Neural cell (in vitro differentiated cells): ENCODE data around the gene E2F4. TPM values are rescaled to one million over a fixed set of nuclear protein-coding genes. Genes with fewer than 3 reads are reported as not detected.
A peak's percentile ranks its signal among the peaks of the same experiment; 100 is the strongest.

Source experiments
- H2AFZ ChIP-seq: fragments of 200-600, 300-800 bp; sonication (generic), shearing (Covaris generic); 2 replicates; pipeline ENCODE4 v1.6.0; 2014; ENCODE audit warnings: low read depth, mild to moderate bottlenecking, antibody characterized with exemption, low read length, moderate library complexity
- H3F3A ChIP-seq: fragments of 200-600 bp; shearing (Covaris generic); 2 replicates; pipeline ENCODE4 v1.6.1; 2016; ENCODE audit warnings: mild to moderate bottlenecking, moderate library complexity, mixed read lengths, antibody characterized with exemption, low read length; ENCODE audit not compliant: insufficient read depth, poor library complexity, severe bottlenecking
- H3K27ac ChIP-seq: fragments of 200-600, 300-800 bp; sonication (generic), shearing (Covaris generic); 2 replicates; pipeline ENCODE4 v1.5.1; 2014; ENCODE audit warnings: mild to moderate bottlenecking, low read length, moderate library complexity
- H3K27me3 ChIP-seq: fragments of 300-800, 200-600 bp; sonication (generic), shearing (Covaris generic); 2 replicates; pipeline ENCODE4 v1.6.0; 2014; ENCODE audit warnings: mild to moderate bottlenecking, low read depth, low read length, moderate library complexity; ENCODE audit not compliant: insufficient read depth
- H3K36me3 ChIP-seq: fragments of 300-800, 200-600 bp; sonication (generic), shearing (Covaris generic); 2 replicates; pipeline ENCODE4 v1.5.1; 2014; ENCODE audit warnings: mild to moderate bottlenecking, antibody characterized with exemption, low read length, moderate library complexity; ENCODE audit not compliant: insufficient read depth
- H3K4me2 ChIP-seq: fragments of 300-800, 200-600 bp; sonication (generic), shearing (Covaris generic); 2 replicates; pipeline ENCODE4 v1.6.0; 2014; ENCODE audit warnings: mild to moderate bottlenecking, low read length
- H3K4me3 ChIP-seq: fragments of 300-800, 200-600 bp; sonication (generic), shearing (Covaris generic); 2 replicates; pipeline ENCODE4 v1.5.1; 2014; ENCODE audit warnings: mild to moderate bottlenecking, low read length, moderate library complexity
- H3K79me2 ChIP-seq: fragments of 200-600 bp; shearing (Covaris generic); replicated peaks from 2 replicates; pipeline ENCODE4 v1.6.0; 2014; ENCODE audit warnings: mild to moderate bottlenecking, low read length, moderate library complexity; ENCODE audit not compliant: insufficient read depth
- H3K9ac ChIP-seq: fragments of 300-800, 200-600 bp; sonication (generic), shearing (Covaris generic); 2 replicates; pipeline ENCODE4 v1.6.1; 2016; ENCODE audit warnings: mild to moderate bottlenecking, low read length, mixed read lengths
- H3K9me2 ChIP-seq: fragments of 200-600 bp; shearing (Covaris generic); 2 replicates; pipeline ENCODE4 v1.6.1; 2016; ENCODE audit warnings: mild to moderate bottlenecking, low read length, mixed read lengths; ENCODE audit not compliant: insufficient read depth
- H3K9me3 ChIP-seq: fragments of 200-600, 300-800 bp; sonication (generic), shearing (Covaris generic); 2 replicates; pipeline ENCODE4 v1.6.1; 2016; ENCODE audit warnings: mild to moderate bottlenecking, mixed run types, low read length, moderate library complexity, mixed read lengths
- H4K20me1 ChIP-seq: fragments of 200-600 bp; shearing (Covaris generic); 2 replicates; pipeline ENCODE4 v1.6.1; 2016; ENCODE audit warnings: mild to moderate bottlenecking, mixed run types; ENCODE audit not compliant: insufficient read depth
- CTCF ChIP-seq: fragments of 450-650 bp; IDR thresholded peaks from 2 replicates; pipeline ENCODE4 v1.5.1; 2014; ENCODE audit warnings: antibody characterized with exemption, mild to moderate bottlenecking, moderate library complexity; ENCODE audit not compliant: poor library complexity, severe bottlenecking
- EP300 ChIP-seq: fragments of 450-650 bp; conservative IDR thresholded peaks from 2 replicates; pipeline ENCODE4 v1.6.1; 2014; ENCODE audit warnings: antibody characterized with exemption, mild to moderate bottlenecking, moderate library complexity; ENCODE audit not compliant: poor library complexity, severe bottlenecking
- EZH2 ChIP-seq: fragments of 200-600, 300-800 bp; shearing (Covaris generic), sonication (generic); IDR thresholded peaks from 2 replicates; pipeline ENCODE4 v1.6.1; 2014; ENCODE audit warnings: antibody characterized with exemption, low read length, borderline replicate concordance, mild to moderate bottlenecking; ENCODE audit not compliant: insufficient read depth, poor library complexity, severe bottlenecking
- MXI1 ChIP-seq: fragments of 450-650 bp; conservative IDR thresholded peaks from 2 replicates; pipeline ENCODE4 v1.6.1; 2014; ENCODE audit warnings: antibody characterized with exemption, mild to moderate bottlenecking; ENCODE audit not compliant: poor library complexity, severe bottlenecking
- POLR2AphosphoS5 ChIP-seq: IDR thresholded peaks from 2 replicates; pipeline ENCODE4 v1.6.1; 2012
- RAD21 ChIP-seq: fragments of 450-650 bp; conservative IDR thresholded peaks from 2 replicates; pipeline ENCODE4 v1.6.1; 2014; ENCODE audit warnings: antibody characterized with exemption, mild to moderate bottlenecking, moderate library complexity
- REST ChIP-seq: IDR thresholded peaks from 2 replicates; pipeline ENCODE4 v1.6.1; 2012; ENCODE audit warnings: borderline replicate concordance
- SMC3 ChIP-seq: fragments of 450-650 bp; conservative IDR thresholded peaks from 2 replicates; pipeline ENCODE4 v1.6.1; 2014; ENCODE audit warnings: antibody characterized with exemption, mild to moderate bottlenecking, moderate library complexity; ENCODE audit not compliant: poor library complexity
- TAF1 ChIP-seq: IDR thresholded peaks from 2 replicates; pipeline ENCODE4 v1.6.1; 2012; ENCODE audit warnings: low read depth
- polyA plus RNA-seq: library from polyadenylated mRNA; depleted of rRNA; stranded (reverse); fragments of >200 nt; gene quantifications from 2 replicates; pipeline ENCODE4 v1.2.3, GENCODE V29; 2014

E2F4 gene
- polyA plus RNA-seq, 1 donor from 2014 or later, result 112 TPM

GRCh38 chr16:67179421-67180080, 12.4 kb upstream of the E2F4 start:
- TF ChIP-seq CTCF (no peak), TAF1 (no peak), REST (no peak), MXI1 (no peak), POLR2AphosphoS5 (no peak), RAD21 (no peak), EP300 (no peak), SMC3 (no peak), EZH2 (no peak)
- no peaks in the 10 kb centered on the region for H3K9me3 ChIP-seq
- no peak overlapping the region for H2AFZ ChIP-seq
- H4K20me1 ChIP-seq, result peaks cover 16% of the 10 kb centered on the region
- no peak overlapping the region for H3K4me2 ChIP-seq
- no peak overlapping the region for H3K9ac ChIP-seq
- peaks cover 33% of the 10 kb centered on the region for H3K27me3 ChIP-seq
- H3F3A ChIP-seq, result no peaks in the 10 kb centered on the region
- no peaks in the 10 kb centered on the region for H3K36me3 ChIP-seq
- H3K9me2 ChIP-seq, result no peaks in the 10 kb centered on the region
- peaks cover 24% of the 10 kb centered on the region for H3K79me2 ChIP-seq
- H3K27ac ChIP-seq, result no peak overlapping the region
- peak overlapping the region; percentile 59 for H3K4me3 ChIP-seq

DNA sequence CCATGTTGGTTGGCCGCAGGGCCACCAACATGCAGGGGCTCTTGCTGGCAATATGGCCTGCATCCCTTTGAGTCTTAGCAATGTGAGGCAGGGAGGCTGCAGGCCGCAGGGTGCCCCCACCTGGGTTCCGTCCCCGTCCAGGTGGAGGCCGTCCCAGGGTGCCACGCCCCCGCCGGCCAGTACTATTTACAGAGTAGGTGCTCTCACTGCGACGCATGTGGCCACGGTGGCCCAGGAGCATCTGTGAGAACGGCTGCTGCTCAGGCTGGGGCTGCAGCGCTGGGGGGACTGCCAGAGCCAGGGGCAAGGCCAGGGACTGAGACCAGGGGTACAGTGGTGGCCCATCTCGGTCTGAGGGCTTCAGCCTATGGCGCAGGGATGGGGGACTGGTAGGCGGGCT, 11.8 kb upstream of the E2F4 start:
- TF ChIP-seq EP300 (no peak), RAD21 (no peak), SMC3 (no peak), EZH2 (no peak), MXI1 (no peak), REST (no peak), POLR2AphosphoS5 (no peak), TAF1 (no peak), CTCF (no peak)
- Histone ChIP-seq H3K36me3 (no peaks in the 10 kb centered on the region), H3K79me2 (peaks cover 24% of the 10 kb centered on the region), H3K27ac (no peak overlapping the region), H3K9me3 (no peaks in the 10 kb centered on the region), H2AFZ (no peak overlapping the region), H3F3A (no peaks in the 10 kb centered on the region), H3K4me3 (peak overlapping the region; percentile 91), H4K20me1 (peaks cover 14% of the 10 kb centered on the region), H3K9me2 (no peaks in the 10 kb centered on the region), H3K9ac (no peak overlapping the region), H3K27me3 (peaks cover 27% of the 10 kb centered on the region), H3K4me2 (no peak overlapping the region)
